GM12878 (cell line): Measurements from ENCODE around the gene CRAMP1. TPM values are rescaled to one million over a fixed set of nuclear protein-coding genes. Genes with fewer than 3 reads are reported as not detected.

ENCODE experiments used
- ATAC-seq: fragments of 200-7000 bp; cut with Tn5 transposase; 3 replicates; pipeline ENCODE4 v1.9.1; 2020; ENCODE audit warnings: mild to moderate bottlenecking, moderate library complexity
- BruUV-seq: library from RNA; stranded (reverse); fragments of 400-500 nt; replicated peaks from 2 replicates; lab custom pipeline; 2021; lab: Mats Ljungman, UMichigan
- CTCF ChIA-PET: fragments of 300-600 bp; sonication (Branson Sonifier 250); formaldehyde crosslinking; extraction: SDS; loops from one replicate; lab custom pipeline; 2021; ENCODE audit warnings: inconsistent platforms; lab: Yijun Ruan, JAX
- POLR2A ChIA-PET: fragments of 350-600 bp; formaldehyde crosslinking; extraction: SDS; loops from one replicate; lab custom pipeline; 2021; ENCODE audit warnings: inconsistent platforms; lab: Charles Lee
- RAD21 ChIA-PET: fragments of 300-600 bp; sonication (Branson Sonifier 250); formaldehyde crosslinking; loops from one replicate; lab custom pipeline; 2023; ENCODE audit warnings: antibody characterized with exemption; ENCODE audit not compliant: unreplicated experiment; lab: Charles Lee
- SMC1A ChIA-PET: fragments of 300-600 bp; sonication (Branson Sonifier 250); formaldehyde crosslinking; loops from one replicate; lab custom pipeline; 2023; ENCODE audit not compliant: unreplicated experiment, uncharacterized antibody; lab: Charles Lee
- DNase-seq: peaks from one replicate; pipeline ENCODE4 v3.0.0-alpha.2; 2011; ENCODE audit warnings: low read depth, low spot score
- FAIRE-seq: peaks from 3 replicates; lab custom pipeline; 2011; peaks lifted over from hg19 to GRCh38; lab: Jason Lieb, UNC
- H2AFZ ChIP-seq: 2 replicates; pipeline ENCODE4 v1.6.0; 2011; ENCODE audit warnings: low read depth, low read length, control low read depth; ENCODE audit not compliant: control insufficient read depth
- H3K27ac ChIP-seq: 2 replicates; pipeline ENCODE4 v1.5.1; 2011; ENCODE audit warnings: control low read depth; ENCODE audit not compliant: control insufficient read depth, insufficient read depth
- H3K27me3 ChIP-seq, 2 experiments: replicated peaks in 1 of 2; 2 replicates each; pipeline versions ENCODE4 v1.6.0 to v1.6.1; 2011; ENCODE audit warnings: low read length in 1 of 2; ENCODE audit not compliant: control insufficient read depth in 2 of 2, insufficient read depth in 2 of 2
- H3K36me3 ChIP-seq, 2 experiments: 2 replicates each; pipeline ENCODE4 v1.5.1; 2011; ENCODE audit warnings: low read length in 1 of 2; ENCODE audit not compliant: control insufficient read depth in 2 of 2, insufficient read depth in 2 of 2
- H3K4me1 ChIP-seq: 2 replicates; pipeline ENCODE4 v1.6.1; 2011; ENCODE audit warnings: mild to moderate bottlenecking, low read length, moderate library complexity, mixed read lengths; ENCODE audit not compliant: control insufficient read depth, insufficient read depth
- H3K4me2 ChIP-seq: 2 replicates; pipeline ENCODE4 v1.6.0; 2011; ENCODE audit warnings: control low read depth; ENCODE audit not compliant: control insufficient read depth, insufficient read depth
- H3K4me3 ChIP-seq: fragments of 200-600 bp; sonication (generic); 2 replicates; pipeline ENCODE4 v1.5.1; 2016
- H3K79me2 ChIP-seq: 2 replicates; pipeline ENCODE4 v1.6.0; 2011; ENCODE audit warnings: low read length; ENCODE audit not compliant: control insufficient read depth, insufficient read depth
- H3K9ac ChIP-seq: 2 replicates; pipeline ENCODE4 v1.8.0; 2011; ENCODE audit warnings: low read length, control low read depth, mixed read lengths; ENCODE audit not compliant: control insufficient read depth, insufficient read depth
- H3K9me3 ChIP-seq: replicated peaks from 3 replicates; pipeline ENCODE4 v1.5.1; 2011; ENCODE audit warnings: mild to moderate bottlenecking, low read length; ENCODE audit not compliant: control insufficient read depth, insufficient read depth
- H4K20me1 ChIP-seq: 2 replicates; pipeline ENCODE4 v1.6.0; 2011; ENCODE audit not compliant: control insufficient read depth, insufficient read depth
- HDGF ChIP-seq: fragments of 450-650 bp; IDR thresholded peaks from 2 replicates; pipeline ENCODE4 v1.6.1; 2016; ENCODE audit warnings: antibody characterized with exemption
- ZNF207 ChIP-seq: fragments of 450-650 bp; IDR thresholded peaks from 2 replicates; pipeline ENCODE4 v1.6.1; 2014; ENCODE audit warnings: antibody characterized with exemption, mild to moderate bottlenecking, borderline replicate concordance
- WGBS: methylation state at CpG from one replicate; pipeline ENCODE4 v1.1.6; 2016; ENCODE audit warnings: low lambda C conversion rate; ENCODE audit not compliant: insufficient replicate concordance, insufficient coverage; ENCODE audit errors: missing lambda C conversion rate; 5-methylcytosine and 5-hydroxymethylcytosine counted together
- in situ Hi-C: fragments of 300-500 bp; cut with MboI; formaldehyde crosslinking; loops from 9 replicates; pipeline ENCODE4 v1.14.3; 2018; ENCODE audit warnings: mixed read lengths
- intact Hi-C: fragments of 100-400 bp; cut with micrococcal nuclease; formaldehyde crosslinking; loops from one replicate; pipeline ENCODE4 v1.14.2; 2022; ENCODE audit not compliant: unreplicated experiment
- polyA plus RNA-seq, 11 experiments: library from polyadenylated mRNA; depleted of rRNA in 4 of 11; unstranded in 6 of 11; stranded (reverse) in 5 of 11; fragments of >200 nt; fragmentation: Nextera tagmentation in 4 of 11; fragmentation: Illumina TruSeq in 1 of 11; extraction: Ambion mirVana in 4 of 11; extraction: Trizol in 1 of 11; gene quantifications; 1 replicate in 1 of 11; 2 replicates in 10 of 11; pipeline versions ENCODE4 v1.2.1 to v1.2.3, GENCODE V29; 2011 to 2016; ENCODE audit warnings: inconsistent platforms in 2 of 11, missing spikeins in 2 of 11, low read depth in 1 of 11
- total RNA-seq, 4 experiments: library from RNA; depleted of rRNA in 3 of 4; stranded (reverse); fragments of >200 nt in 3 of 4; fragmentation: Illumina TruSeq in 1 of 4; extraction: Trizol in 1 of 4; gene quantifications; 2 replicates each; pipeline versions ENCODE4 v1.2.1 to v1.2.3, GENCODE V29; 2013 to 2021
- TF ChIP-seq, protein P1 (sequence below): fragments of 450-650 bp; IDR thresholded peaks from 2 replicates; pipeline ENCODE4 v1.6.1; 2017; ENCODE audit warnings: mild to moderate bottlenecking, moderate library complexity
- TF ChIP-seq, protein P2 (sequence below), 3 experiments: IDR thresholded peaks in 2 of 3; conservative IDR thresholded peaks in 1 of 3; 2 replicates each; pipeline ENCODE4 v1.5.1; 2011; ENCODE audit warnings: low read depth in 3 of 3, low read length in 3 of 3, mild to moderate bottlenecking in 3 of 3, control low read depth in 2 of 3, moderate library complexity in 2 of 3, inconsistent platforms in 1 of 3, mixed read lengths in 1 of 3; ENCODE audit not compliant: control insufficient read depth in 2 of 3, insufficient read depth in 1 of 3; ENCODE audit errors: extremely low read depth in 1 of 3

The CRAMP1 gene
- total and polyA plus RNA-seq, 10 of the 15 experiments (the other 5 are each of a cell fraction or from before 2014, with no cell fraction given), result 0.37 to 9.8 (median 3.9) TPM

DNA sequence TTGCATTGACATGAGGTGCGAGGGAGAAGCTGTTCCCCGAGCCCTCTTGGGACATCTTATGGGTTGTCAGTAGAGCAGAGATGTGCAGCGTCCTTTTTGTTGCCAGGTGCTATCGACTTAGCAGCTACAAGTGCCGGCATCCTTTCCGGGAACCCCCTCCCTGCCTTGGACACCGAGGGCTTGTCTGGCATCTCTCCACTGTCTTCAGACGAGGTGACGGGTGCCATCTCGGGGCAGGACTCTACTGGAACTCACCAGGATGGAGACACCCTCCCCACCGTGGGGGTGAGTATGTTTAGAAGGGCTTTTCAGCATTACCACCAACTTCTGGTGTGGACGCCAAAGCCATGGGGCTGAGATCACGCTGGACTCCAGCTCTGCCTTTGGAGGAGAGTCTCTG, 54.2 kb downstream of the CRAMP1 start:
- no peak overlapping the region for H3K4me2 ChIP-seq
- no peak overlapping the region for H3K4me3 ChIP-seq
- ChIA-PET SMC1A (no interaction called here), RAD21 (no interaction called here), POLR2A (no interaction called here), CTCF (no interaction called here)
- TF ChIP-seq ZNF207, result no peak
- TF ChIP-seq, protein P1, sequence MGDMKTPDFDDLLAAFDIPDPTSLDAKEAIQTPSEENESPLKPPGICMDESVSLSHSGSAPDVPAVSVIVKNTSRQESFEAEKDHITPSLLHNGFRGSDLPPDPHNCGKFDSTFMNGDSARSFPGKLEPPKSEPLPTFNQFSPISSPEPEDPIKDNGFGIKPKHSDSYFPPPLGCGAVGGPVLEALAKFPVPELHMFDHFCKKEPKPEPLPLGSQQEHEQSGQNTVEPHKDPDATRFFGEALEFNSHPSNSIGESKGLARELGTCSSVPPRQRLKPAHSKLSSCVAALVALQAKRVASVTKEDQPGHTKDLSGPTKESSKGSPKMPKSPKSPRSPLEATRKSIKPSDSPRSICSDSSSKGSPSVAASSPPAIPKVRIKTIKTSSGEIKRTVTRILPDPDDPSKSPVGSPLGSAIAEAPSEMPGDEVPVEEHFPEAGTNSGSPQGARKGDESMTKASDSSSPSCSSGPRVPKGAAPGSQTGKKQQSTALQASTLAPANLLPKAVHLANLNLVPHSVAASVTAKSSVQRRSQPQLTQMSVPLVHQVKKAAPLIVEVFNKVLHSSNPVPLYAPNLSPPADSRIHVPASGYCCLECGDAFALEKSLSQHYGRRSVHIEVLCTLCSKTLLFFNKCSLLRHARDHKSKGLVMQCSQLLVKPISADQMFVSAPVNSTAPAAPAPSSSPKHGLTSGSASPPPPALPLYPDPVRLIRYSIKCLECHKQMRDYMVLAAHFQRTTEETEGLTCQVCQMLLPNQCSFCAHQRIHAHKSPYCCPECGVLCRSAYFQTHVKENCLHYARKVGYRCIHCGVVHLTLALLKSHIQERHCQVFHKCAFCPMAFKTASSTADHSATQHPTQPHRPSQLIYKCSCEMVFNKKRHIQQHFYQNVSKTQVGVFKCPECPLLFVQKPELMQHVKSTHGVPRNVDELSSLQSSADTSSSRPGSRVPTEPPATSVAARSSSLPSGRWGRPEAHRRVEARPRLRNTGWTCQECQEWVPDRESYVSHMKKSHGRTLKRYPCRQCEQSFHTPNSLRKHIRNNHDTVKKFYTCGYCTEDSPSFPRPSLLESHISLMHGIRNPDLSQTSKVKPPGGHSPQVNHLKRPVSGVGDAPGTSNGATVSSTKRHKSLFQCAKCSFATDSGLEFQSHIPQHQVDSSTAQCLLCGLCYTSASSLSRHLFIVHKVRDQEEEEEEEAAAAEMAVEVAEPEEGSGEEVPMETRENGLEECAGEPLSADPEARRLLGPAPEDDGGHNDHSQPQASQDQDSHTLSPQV, result no peak
- no peak overlapping the region for H2AFZ ChIP-seq
- H3K27me3 ChIP-seq, result no peaks in the 10 kb centered on the region
- no peak overlapping the region for H3K27ac ChIP-seq
- H3K36me3 ChIP-seq, result peaks cover 5 to 29% of the 10 kb centered on the region in 2 experiments
- no peaks in the 10 kb centered on the region for H4K20me1 ChIP-seq
- no peaks in the 10 kb centered on the region for H3K79me2 ChIP-seq
- no TSS peak for BruUV-seq
- in situ Hi-C loops (no loop called here), intact Hi-C loops (no loop called here)
- FAIRE-seq (no peak), DNase-seq (no peak), ATAC-seq (no peak)
- H3K9ac ChIP-seq, result no peak overlapping the region
- WGBS, result 89% methylated on average over 10 of the region's 13 CpGs
- no peaks in the 10 kb centered on the region for H3K4me1 ChIP-seq
- H3K9me3 ChIP-seq, result no peaks in the 10 kb centered on the region

DNA sequence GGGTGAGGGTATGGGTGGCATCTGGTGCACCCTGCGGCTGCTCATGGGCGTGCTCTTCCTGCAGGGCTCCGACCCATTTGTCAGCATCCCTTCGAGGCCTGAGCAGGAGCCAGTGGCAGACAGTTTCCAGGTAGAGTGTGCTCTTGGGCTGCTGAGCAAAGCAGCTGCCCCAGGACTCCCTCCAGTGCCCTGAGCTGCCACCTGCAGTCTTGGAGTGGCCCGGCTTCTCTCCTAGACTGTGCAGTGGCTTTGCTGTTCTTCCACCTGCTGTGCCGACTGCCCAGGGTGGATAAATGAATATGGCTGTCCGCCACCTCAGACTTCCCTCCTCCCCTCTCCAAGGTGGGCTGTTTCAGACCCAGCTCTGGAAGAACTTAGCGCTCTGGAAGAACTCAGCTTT, 55.1 kb downstream of the CRAMP1 start:
- Histone ChIP-seq H3K4me3 (no peak overlapping the region), H3K4me1 (no peaks in the 10 kb centered on the region), H3K4me2 (no peak overlapping the region), H3K9me3 (no peaks in the 10 kb centered on the region), H4K20me1 (no peaks in the 10 kb centered on the region), H3K79me2 (no peaks in the 10 kb centered on the region), H3K27ac (no peak overlapping the region), H3K9ac (no peak overlapping the region), H2AFZ (no peak overlapping the region), H3K27me3 (no peaks in the 10 kb centered on the region), H3K36me3 (peaks cover 5 to 30% of the 10 kb centered on the region in 2 experiments; a peak in 3 of 4 replicates)
- SMC1A ChIA-PET, result no interaction called here
- ATAC-seq (no peak), FAIRE-seq (no peak), DNase-seq (no peak)
- in situ Hi-C loops (no loop called here), intact Hi-C loops (no loop called here)
- no TSS peak for BruUV-seq
- no peak for TF ChIP-seq HDGF
- TF ChIP-seq, protein P2, sequence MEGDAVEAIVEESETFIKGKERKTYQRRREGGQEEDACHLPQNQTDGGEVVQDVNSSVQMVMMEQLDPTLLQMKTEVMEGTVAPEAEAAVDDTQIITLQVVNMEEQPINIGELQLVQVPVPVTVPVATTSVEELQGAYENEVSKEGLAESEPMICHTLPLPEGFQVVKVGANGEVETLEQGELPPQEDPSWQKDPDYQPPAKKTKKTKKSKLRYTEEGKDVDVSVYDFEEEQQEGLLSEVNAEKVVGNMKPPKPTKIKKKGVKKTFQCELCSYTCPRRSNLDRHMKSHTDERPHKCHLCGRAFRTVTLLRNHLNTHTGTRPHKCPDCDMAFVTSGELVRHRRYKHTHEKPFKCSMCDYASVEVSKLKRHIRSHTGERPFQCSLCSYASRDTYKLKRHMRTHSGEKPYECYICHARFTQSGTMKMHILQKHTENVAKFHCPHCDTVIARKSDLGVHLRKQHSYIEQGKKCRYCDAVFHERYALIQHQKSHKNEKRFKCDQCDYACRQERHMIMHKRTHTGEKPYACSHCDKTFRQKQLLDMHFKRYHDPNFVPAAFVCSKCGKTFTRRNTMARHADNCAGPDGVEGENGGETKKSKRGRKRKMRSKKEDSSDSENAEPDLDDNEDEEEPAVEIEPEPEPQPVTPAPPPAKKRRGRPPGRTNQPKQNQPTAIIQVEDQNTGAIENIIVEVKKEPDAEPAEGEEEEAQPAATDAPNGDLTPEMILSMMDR (IDR thresholded peaks at IDR 0.05 in 2 of 3, conservative IDR thresholded peaks at IDR 0.05 in 1 of 3; ENCODE audit: control insufficient read depth in 2 of 3, extremely low read depth in 1 of 3, insufficient read depth in 1 of 3, low read depth in 3 of 3, low read length in 3 of 3), result 0 out of 6 replicates have a peak, but pooled peaks of 1 of the 3 experiments have one; percentile 3
- RAD21 ChIA-PET, result no interaction called here
- CTCF ChIA-PET, result no interaction called here
- WGBS, result 97% methylated on average over 8 of the region's 8 CpGs
- POLR2A ChIA-PET, result no interaction called here
